Omental fat pad (tissue), 4 donors: ENCODE results near the gene SLC25A39. TPM values are rescaled to one million over a fixed set of nuclear protein-coding genes. Genes with fewer than 3 reads are reported as not detected.

Experiments used
- ATAC-seq: fragments of 150-250 bp; one replicate; pipeline ENCODE4 v1.9.1; 2016; ENCODE audit warnings: mild to moderate bottlenecking, moderate library complexity; ENCODE audit not compliant: low FRiP score
- DNase-seq: peaks from one replicate; pipeline ENCODE4 v3.0.0-alpha.2; 2019; ENCODE audit warnings: low spot score
- CTCF ChIP-seq, 3 donors: fragments of 450-650 bp; IDR thresholded peaks; one replicate each; pipeline ENCODE4 v1.5.1; 2016 to 2017; ENCODE audit warnings: antibody characterized with exemption in 3 of 3, mild to moderate bottlenecking in 3 of 3, moderate library complexity in 2 of 3
- total RNA-seq, 4 donors: library from RNA; depleted of rRNA; stranded (reverse); fragments of >200 nt; gene quantifications; one replicate each; pipeline ENCODE4 v1.1.0, GENCODE V29; 2016

Gene SLC25A39
- total RNA-seq, 4 donors from 2014 or later: 46.0 to 75.7 (median 60.7) TPM

DNA sequence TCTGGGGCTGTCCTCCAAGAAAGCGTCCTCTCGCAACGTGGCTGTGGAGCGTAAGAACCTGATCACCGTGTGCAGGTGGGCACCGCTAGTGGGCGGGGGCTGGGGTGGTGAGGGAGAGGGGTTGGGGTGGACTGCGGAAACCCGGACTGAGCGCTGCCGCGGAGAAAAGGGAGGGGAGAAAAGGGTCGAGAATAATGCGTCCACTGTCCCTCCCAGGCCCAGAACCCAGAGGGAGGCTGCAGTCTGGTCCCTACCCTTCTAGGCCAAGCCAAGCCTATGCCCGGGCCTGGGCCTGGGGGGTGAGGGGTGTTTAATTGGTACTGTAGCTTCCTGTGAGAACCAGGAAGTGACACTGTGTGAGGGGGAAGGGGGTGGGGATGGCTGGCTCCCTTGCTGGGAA is 15.8 kb downstream of the SLC25A39 start:
- no peak for ATAC-seq

DNA sequence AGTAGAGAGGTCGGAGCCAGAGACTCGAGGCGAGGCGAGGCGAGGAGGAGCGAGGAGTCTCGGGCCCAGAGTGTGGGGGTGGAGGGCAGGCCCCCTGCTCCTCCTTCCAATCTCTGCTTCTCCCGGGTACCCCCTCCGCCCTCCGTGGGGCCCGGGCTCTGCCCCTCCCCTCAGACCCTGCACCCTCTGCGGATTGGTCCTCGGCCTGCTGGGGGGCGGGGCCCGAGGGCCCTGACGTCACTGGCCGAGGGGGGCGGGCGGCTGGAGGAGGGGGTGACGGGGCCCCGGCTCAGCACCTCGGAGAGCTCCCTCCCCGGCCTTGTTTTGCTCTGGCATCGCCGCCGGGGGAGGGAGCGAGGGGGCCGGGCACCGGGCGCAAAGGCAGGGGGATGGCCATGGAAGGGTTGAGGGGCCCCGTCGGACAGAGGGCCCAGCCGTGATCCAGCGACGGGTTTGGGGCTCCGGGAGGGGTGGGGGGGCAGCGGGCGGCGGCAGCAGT is 16.3 kb downstream of the SLC25A39 start, which contains the start of gene RUNDC3A:
RUNDC3A (plus strand) TSS at position 282 of the 499 bp plus-strand sequence. CDS start 232 bp downstream, outside the sequence.
- DNase-seq (peak; percentile 61), ATAC-seq (peak; percentile 97)
- TF ChIP-seq CTCF (IDR thresholded peaks at IDR 0.05): no peak

More for the DNA sequence above, 15.8 kb downstream of the SLC25A39 start:
- TF ChIP-seq CTCF (IDR thresholded peaks at IDR 0.05): no peak
- no peak for DNase-seq

DNA sequence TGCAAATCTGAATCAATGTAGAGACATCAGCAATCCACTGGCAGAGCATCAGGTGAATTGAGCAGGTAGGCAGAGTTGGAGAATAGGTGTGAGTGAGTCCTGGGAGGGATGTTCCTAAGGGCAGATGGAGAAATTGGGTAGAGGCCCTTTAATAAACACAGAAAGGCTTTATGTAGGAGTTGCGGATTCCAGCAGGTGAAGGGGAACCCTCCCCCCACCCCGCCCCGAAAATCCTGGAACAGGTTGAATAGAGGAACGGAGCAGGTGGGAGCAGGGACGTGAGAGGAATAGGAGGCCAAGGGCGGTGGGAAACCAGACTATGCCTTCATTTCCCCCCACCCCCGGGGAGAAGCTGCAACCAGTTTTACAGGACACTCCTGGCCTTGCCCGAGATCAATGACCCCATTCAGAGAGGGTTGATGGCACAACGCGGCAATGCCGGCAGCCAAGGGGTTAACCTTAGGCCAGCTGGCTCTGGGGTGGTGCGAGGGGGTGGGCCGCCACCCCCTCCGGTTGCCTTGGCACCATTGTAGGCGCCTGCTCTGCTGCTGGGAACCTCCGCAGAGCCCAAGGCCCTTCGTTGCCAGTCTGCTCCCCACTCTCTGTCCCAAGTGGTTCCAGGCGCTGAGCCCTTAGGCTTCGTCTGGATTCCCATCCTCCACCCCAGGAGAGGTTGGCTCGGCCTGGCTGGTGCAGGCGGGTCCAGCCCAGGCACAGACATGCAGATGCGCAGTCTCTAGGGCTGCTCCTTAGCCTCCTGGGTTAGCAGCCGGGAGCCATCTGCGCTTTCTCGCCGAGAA is 17.0 kb downstream of the SLC25A39 start:
- no peak for TF ChIP-seq CTCF (IDR thresholded peaks at IDR 0.05)
- ATAC-seq (peak; percentile 68), DNase-seq (no peak)

- ATAC-seq (no peak), DNase-seq (no peak)
- no peak for TF ChIP-seq CTCF (IDR thresholded peaks at IDR 0.05)
These were observed 20.0 kb downstream of the SLC25A39 start for GRCh38 chr17:44304651-44305050.

- TF ChIP-seq CTCF (IDR thresholded peaks at IDR 0.05): no peak
- ATAC-seq (no peak), DNase-seq (no peak)
These were observed 26.6 kb downstream of the SLC25A39 start for GRCh38 chr17:44297975-44298374.

DNA sequence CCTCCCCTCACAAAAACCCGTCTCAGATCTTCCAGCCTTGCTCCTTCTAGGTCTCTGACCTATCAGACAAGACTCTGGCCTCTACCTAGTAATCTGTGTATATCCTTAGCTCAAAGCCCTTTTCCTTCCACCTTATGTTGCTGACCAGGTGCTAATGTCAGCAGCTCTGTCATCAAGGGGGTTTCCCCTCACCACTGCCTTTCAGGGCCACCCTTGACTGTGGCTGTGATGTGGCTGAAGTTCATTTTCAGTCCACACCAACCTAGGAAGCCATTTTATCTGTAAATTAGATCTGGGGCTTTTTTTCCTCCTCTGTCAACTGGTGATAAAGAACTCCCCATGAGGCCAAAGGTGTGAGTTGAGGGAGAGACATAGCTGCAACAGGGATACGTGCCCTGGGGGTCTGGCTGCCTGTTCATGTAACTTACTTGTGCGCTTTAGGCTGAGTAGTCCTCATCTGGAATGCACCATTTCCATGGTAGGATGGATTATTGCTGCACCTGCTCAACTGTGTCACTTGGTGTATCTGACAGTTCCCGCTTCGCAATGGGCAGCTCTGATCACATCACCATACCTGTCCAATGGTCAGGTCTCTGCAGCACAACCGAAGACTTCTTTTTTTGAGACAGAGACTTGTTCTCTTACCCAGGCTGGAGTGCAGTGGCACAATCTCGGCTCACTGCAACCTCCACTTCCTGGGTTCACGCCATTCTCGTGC is 31.0 kb downstream of the SLC25A39 start:
- DNase-seq (no peak), ATAC-seq (no peak)
- no peak for TF ChIP-seq CTCF (IDR thresholded peaks at IDR 0.05)
